GM12878 (cell line): ENCODE measurements around the gene LDB3. TPM values are rescaled to one million over a fixed set of nuclear protein-coding genes. Genes with fewer than 3 reads are reported as not detected.

ENCODE experiments used
- RBBP5 ChIP-seq: fragments of 200-600 bp; sonication (generic); conservative IDR thresholded peaks from 2 replicates; pipeline ENCODE4 v1.6.1; 2016
- polyA plus RNA-seq, 11 experiments: library from polyadenylated mRNA; depleted of rRNA in 4 of 11; unstranded in 6 of 11; stranded (reverse) in 5 of 11; fragments of >200 nt; fragmentation: Nextera tagmentation in 4 of 11; fragmentation: Illumina TruSeq in 1 of 11; extraction: Ambion mirVana in 4 of 11; extraction: Trizol in 1 of 11; gene quantifications; 1 replicate in 1 of 11; 2 replicates in 10 of 11; pipeline versions ENCODE4 v1.2.1 to v1.2.3, GENCODE V29; 2011 to 2016; ENCODE audit warnings: inconsistent platforms in 2 of 11, missing spikeins in 2 of 11, low read depth in 1 of 11
- total RNA-seq, 4 experiments: library from RNA; depleted of rRNA in 3 of 4; stranded (reverse); fragments of >200 nt in 3 of 4; fragmentation: Illumina TruSeq in 1 of 4; extraction: Trizol in 1 of 4; gene quantifications; 2 replicates each; pipeline versions ENCODE4 v1.2.1 to v1.2.3, GENCODE V29; 2013 to 2021

LDB3 gene
- total and polyA plus RNA-seq, 10 of the 15 experiments (the other 5 are each of a cell fraction or from before 2014, with no cell fraction given) = 0.02 to 0.07 (median 0.04) TPM; not detected in 1

- no peak for TF ChIP-seq RBBP5
Observed at GRCh38 chr10:86785037-86785436, 116.7 kb downstream of the LDB3 start (continued).

Other genes starting within 250 kb of the LDB3 start
- gene WAPL, start 146.7 kb upstream of the LDB3 start, total RNA-seq (2014; rRNA removed) = 31.6 and 42.6 TPM in 2 replicates
- gene WAPL, start 146.7 kb upstream of the LDB3 start, total RNA-seq (2014; rRNA removed; fragmentation: Illumina TruSeq; extraction: Trizol) = 43.4 and 45.8 TPM in 2 replicates
- gene WAPL, start 146.7 kb upstream of the LDB3 start, total RNA-seq (2021) = 31.2 and 31.3 TPM in 2 replicates
- 25.2 and 30.3 TPM in 2 replicates for gene WAPL, start 146.7 kb upstream of the LDB3 start, polyA plus RNA-seq (2011; rRNA removed)
- gene WAPL, start 146.7 kb upstream of the LDB3 start, polyA plus RNA-seq (2014; fragmentation: Illumina TruSeq; extraction: Trizol) = 30.1 and 40.2 TPM in 2 replicates
- 10 to 100 TPM; 15.7 to 18.5 TPM for gene WAPL, start 146.7 kb upstream of the LDB3 start, polyA plus RNA-seq (2014; fragmentation: Nextera tagmentation; extraction: Ambion mirVana)
- gene WAPL, start 146.7 kb upstream of the LDB3 start, polyA plus RNA-seq (2014; rRNA removed) = 18.4 and 20.3 TPM in 2 replicates
- gene WAPL, start 146.7 kb upstream of the LDB3 start, polyA plus RNA-seq (2016; fragmentation: Nextera tagmentation; extraction: Ambion mirVana) = 10 to 100 TPM; 27.8 to 31.0 TPM
- gene OPN4, start 14.0 kb upstream of the LDB3 start, total RNA-seq (2014; rRNA removed) = not detected in 2 replicates
- not detected in 2 replicates for gene OPN4, start 14.0 kb upstream of the LDB3 start, total RNA-seq (2014; rRNA removed; fragmentation: Illumina TruSeq; extraction: Trizol)
- not detected in 2 replicates for gene OPN4, start 14.0 kb upstream of the LDB3 start, total RNA-seq (2021)
- not detected in 2 replicates for gene OPN4, start 14.0 kb upstream of the LDB3 start, polyA plus RNA-seq (2011; rRNA removed)
- not detected in 2 replicates for gene OPN4, start 14.0 kb upstream of the LDB3 start, polyA plus RNA-seq (2014; fragmentation: Illumina TruSeq; extraction: Trizol)
- not detected for gene OPN4, start 14.0 kb upstream of the LDB3 start, polyA plus RNA-seq (2014; fragmentation: Nextera tagmentation; extraction: Ambion mirVana)
- not detected in 2 replicates for gene OPN4, start 14.0 kb upstream of the LDB3 start, polyA plus RNA-seq (2014; rRNA removed)
- gene OPN4, start 14.0 kb upstream of the LDB3 start, polyA plus RNA-seq (2016; fragmentation: Nextera tagmentation; extraction: Ambion mirVana) = not detected
- gene BMPR1A, start 88.1 kb downstream of the LDB3 start, total RNA-seq (2014; rRNA removed) = 17.0 and 23.3 TPM in 2 replicates
- 18.8 and 19.2 TPM in 2 replicates for gene BMPR1A, start 88.1 kb downstream of the LDB3 start, total RNA-seq (2014; rRNA removed; fragmentation: Illumina TruSeq; extraction: Trizol)
- gene BMPR1A, start 88.1 kb downstream of the LDB3 start, total RNA-seq (2021) = 22.7 and 23.6 TPM in 2 replicates
- 19.3 and 25.6 TPM in 2 replicates for gene BMPR1A, start 88.1 kb downstream of the LDB3 start, polyA plus RNA-seq (2011; rRNA removed)
- 16.1 and 16.2 TPM in 2 replicates for gene BMPR1A, start 88.1 kb downstream of the LDB3 start, polyA plus RNA-seq (2014; fragmentation: Illumina TruSeq; extraction: Trizol)
- gene BMPR1A, start 88.1 kb downstream of the LDB3 start, polyA plus RNA-seq (2014; fragmentation: Nextera tagmentation; extraction: Ambion mirVana) = 1 to 10 TPM; 2.3 to 2.4 TPM
- 9.8 and 10.0 TPM in 2 replicates for gene BMPR1A, start 88.1 kb downstream of the LDB3 start, polyA plus RNA-seq (2014; rRNA removed)
- 1 to 10 TPM; 9.5 to 9.8 TPM for gene BMPR1A, start 88.1 kb downstream of the LDB3 start, polyA plus RNA-seq (2016; fragmentation: Nextera tagmentation; extraction: Ambion mirVana)